Measurements from ENCODE around the gene LACTBL1.
"Not testable (repeated sequence)": the region's sequence is repeated elsewhere in the genome, so short reads cannot be mapped to it uniquely, and the experiment has no call there.

Gene LACTBL1

DNA sequence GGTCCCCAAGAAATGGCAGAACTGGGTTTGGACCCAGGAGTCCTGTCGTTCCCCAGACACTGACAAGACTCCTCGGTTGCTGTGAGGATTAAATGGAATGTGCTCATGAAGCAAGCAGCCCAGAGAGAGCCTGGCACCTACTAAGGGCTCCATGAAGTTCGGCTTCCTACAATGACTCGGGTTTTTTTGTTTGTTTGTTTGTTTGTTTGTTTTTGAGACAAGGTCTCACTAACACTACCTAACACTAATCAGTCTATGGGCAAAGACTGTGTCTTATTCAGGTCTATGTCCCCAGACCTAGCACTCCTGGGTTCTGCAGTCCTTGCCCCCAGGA is 3.4 kb upstream of the LACTBL1 start:
- no peak for DNase-seq

DNA sequence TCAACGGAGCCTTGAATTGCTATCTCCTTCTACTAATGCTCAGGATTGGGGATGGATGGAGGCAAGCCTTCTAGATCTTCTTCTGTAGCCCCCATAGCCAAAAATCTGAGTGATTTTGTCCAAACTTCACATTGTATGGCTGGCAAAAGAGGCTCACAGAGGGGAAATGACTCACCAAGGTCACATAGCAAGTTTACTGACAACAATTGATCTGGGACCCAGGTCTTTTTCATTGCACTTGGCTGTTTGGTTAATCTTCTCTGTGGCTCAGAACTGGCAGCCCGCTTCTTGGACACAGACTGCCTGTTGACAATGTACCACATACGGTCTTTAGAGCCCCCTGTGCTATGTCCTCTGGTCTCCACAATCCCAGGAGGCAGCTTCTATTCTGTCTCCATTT is 3.0 kb upstream of the LACTBL1 start:
- DNase-seq = no peak

- DNase-seq = no peak
Measured at GRCh38 chr1:22971611-22972405, 858 bp downstream of the LACTBL1 start.

DNA sequence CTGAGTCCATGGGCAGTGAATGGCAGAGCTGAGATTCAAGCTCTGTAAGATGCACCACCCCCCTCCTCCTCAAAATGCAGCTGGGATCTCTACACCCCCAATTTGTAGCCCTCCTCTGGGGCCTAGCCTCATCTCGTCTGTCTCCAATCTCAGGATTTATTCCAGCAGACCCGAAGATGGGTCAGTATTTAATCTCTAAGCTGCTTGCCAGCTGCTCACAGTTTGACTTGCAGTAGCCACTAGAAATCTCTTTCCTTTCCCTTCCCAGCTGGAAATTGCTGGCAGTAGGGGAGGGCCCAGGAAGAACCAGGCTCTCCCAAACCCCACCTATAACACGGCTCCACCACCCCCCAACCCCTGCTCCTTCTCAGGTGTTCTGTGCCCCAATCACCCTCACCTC is 1.5 kb downstream of the LACTBL1 start:
- no peak for DNase-seq

GRCh38 chr1:22970096-22970495 is 2.6 kb downstream of the LACTBL1 start:
- no peak for DNase-seq

DNA sequence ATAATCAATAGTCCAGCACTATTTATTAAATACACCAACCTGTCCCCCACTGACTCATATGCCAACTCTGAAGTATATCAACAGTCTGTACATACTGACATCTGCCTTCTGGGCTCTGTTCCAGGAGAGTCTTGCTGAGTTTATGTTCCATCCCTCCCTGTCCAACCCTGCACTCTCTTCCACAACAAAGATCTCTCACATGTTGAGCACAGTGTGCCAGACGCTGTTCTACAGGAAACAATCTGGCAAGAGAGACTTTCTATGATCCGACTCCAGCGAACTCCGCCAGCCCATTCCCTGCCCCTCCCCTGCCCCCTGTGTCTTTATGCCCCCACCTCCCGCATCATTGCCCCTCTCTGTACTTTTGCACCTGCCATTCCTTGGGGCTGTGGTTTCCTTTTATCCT is 3.4 kb downstream of the LACTBL1 start:
- DNase-seq = no peak

- no peak for DNase-seq
Measured at GRCh38 chr1:22967833-22968232, 4.8 kb downstream of the LACTBL1 start.

GRCh38 chr1:22966309-22966708 is 6.4 kb downstream of the LACTBL1 start:
- DNase-seq = no peak

- no peak for DNase-seq
Measured at GRCh38 chr1:22963044-22963677, 9.5 kb downstream of the LACTBL1 start.

DNA sequence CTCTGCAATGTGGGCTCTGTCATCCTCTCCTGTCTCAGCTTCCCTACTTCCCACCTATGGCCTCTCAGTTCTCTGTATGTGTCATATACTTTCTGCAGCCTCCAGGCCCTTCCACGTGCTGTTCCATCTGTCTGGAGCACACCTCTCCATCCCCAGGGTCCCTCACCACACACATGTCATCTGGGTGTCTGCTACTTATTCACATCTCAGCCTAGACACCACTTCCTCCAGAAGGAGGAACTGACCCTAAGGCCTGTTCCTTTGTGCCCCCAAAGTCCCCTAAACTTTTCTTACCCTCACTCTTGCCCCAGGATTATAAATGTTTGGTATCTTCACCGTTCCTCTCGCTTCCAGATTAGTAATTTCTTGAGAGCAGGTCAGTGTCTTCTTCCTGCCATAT is 10.1 kb downstream of the LACTBL1 start:
- DNase-seq = no peak

DNA sequence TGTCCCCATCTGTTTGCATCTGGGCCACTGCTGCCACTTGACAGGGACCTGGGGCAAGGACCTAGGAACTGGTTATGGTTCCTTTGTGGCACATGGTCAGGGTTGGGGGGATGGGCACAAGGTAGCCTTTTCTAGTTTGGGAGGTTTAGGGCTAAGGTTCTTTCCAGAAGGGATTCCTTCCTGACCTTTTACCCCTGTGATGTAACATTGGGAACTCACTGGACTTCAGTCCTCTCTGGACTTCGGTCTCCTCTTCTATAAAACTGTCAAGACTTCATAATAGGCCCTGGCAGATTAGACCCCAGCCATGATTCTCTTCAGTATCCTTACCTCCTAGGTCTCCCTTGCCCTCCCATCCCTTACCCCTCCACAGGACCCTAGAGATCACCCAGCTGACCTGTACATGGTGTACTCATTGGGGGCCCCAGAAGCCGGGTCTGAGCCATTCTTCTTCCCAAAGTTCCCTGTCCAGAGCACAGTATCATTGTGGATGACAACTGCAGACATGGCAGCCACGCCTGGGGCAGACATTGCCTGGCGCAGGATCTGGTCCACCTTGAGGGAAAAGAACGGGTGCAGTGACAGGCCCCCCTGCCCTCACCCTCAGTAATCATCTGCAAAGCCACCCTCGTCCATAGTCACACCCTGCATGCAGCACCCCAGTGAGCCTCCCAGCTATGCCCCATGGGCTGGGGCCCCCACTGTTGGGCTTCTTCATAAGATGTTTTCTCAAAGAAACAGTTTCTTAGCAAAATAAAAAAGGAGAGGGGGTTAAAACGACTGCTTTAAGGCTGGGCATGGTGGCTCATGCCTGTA is 12.9 kb downstream of the LACTBL1 start:
- DNase-seq = no peak

DNA sequence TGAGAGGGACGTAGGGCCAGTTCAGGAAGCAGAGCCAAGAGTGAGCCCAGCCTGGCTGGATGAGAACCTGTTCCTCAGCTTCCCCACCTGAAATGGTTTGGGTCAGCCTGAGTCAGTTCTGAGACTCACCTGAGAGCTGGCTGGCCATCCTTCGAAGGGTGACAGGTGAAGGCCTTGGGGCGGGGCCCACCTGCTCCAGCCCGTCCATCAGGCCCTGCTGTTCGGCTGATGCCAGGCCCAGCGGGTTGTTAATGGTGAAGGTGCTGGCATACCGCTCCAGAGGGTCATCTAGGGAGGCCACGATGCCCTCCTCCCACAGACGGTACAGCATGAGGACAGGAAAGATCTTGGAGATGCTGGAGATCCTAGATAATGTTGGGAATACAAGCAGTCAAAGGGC is 14.1 kb downstream of the LACTBL1 start:
- DNase-seq = no peak

DNA sequence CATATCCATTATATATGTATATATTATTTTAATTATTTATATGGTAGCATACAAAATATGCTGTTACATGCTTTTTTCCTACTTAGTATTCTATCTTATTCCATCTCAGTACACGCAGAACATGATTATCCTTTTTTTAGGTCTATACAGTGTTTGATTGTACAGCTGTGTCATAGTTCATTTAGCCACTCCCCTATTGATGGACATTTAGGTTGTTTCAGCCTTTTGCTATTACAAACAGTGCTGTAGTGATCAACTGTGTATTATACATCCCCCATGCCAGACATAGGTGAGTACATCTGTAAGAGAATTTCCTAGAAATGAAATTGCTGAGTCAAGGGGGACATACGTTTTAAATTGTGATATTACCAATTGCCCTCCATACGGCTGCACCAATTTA is 15.6 kb downstream of the LACTBL1 start:
- no peak for DNase-seq

DNA sequence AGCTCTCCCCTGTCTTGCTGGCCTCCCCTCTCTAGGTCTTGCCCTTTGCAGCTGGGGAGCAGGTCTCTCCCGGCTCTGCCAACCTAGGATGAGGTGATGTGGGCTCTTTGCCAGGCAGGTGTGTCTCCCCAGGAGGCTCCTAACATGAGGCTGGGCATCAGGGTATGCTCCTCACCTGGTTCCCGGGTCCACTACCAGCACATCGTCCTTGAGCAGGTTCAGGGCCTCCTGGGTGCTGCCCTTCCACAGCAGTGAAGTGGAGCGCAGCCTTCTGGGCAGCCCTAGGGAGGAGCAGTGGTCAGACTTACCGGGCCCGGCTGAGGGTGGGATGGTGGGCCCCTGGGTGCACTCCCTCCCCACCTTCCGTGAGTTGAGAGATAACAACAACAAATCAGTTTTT is 17.5 kb downstream of the LACTBL1 start:
- no peak for DNase-seq

- no peak for DNase-seq
Measured at GRCh38 chr1:22953740-22954141, 18.9 kb downstream of the LACTBL1 start.

GRCh38 chr1:22953057-22953739 is 19.5 kb downstream of the LACTBL1 start:
- DNase-seq = no peak

- no peak for DNase-seq
Measured at GRCh38 chr1:22952694-22953056, 20.0 kb downstream of the LACTBL1 start.

DNA sequence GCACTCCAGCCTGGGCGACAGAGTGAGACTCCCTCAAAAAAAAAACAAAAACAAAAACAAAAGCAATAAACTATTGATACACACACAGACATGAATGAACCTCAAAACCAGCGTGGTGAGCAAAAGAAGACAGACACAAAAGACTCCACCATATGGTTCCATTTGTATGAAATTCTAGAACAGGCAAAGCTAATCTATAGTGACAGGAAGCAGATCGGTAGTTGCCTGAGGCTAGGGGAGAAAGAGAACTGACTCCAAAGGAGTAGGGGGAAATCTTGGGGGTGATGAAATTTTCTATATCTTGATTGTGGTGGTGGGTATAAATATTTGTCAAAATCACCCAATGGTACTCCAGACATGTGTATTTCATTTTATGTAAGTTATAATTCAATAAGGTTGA is 20.9 kb downstream of the LACTBL1 start:
- no peak for DNase-seq

DNA sequence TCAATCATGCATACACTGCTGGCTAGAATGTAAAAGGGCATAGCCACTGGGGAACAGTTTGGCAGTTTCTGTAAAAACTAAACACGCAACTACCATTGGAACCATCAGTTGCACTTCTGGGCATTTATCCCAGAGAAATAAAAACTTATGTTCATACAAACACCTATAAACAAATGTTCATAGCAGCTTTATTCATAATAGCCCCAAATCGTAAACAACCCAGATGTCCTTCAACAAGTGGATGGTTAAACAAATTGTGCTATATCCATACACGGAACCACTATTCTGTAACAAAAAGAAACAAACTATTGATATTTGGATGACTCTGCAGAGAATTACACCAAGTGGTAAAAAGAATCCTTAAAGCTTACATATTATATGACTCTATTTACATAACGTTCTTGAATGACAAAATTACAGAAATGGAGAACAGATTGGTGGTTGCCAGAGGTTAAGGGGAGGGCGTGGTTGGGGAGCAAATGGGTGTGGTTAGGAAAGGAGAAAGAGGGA is 22.8 kb downstream of the LACTBL1 start:
- DNase-seq = no peak

DNA sequence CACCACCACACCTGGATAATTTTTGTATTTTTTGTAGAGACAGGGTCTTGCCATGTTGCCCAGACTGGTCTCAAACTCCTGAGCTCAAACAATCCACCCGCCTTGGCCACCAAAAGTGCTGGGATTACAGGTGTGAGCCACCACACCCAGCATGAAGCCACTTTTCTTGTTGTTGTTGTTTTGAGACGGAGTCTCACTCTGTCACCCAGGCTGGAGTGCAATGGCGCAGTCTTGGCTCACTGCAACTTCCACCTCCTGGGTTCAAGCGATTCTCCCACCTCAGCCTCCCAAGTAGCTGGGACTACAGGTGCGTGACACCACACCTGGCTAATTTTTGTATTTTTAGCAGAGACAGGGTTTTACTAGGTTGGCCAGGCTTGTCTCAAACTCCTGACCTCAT is 27.5 kb downstream of the LACTBL1 start:
- not testable (repeated sequence) for DNase-seq

- DNase-seq = no peak
Measured at GRCh38 chr1:22944346-22945055, 28.2 kb downstream of the LACTBL1 start.

DNA sequence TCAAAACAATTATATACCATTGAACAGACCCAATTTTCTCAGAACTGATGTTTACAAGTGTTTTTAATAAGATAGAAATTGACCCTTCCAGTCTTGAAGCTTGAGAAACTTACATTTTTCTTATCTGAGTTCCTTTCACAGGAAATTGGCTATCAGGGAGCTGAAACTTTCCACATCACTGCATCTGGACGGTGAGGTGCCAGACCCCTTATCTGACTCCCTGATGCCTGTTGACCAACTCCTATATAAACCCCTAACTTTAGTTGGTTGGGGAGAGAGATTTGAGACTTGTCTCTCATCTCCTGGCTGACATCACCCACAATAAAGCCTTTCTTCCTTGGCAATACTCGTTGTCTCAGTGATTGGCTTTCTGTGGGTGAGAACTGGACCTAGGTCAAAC is 31.4 kb downstream of the LACTBL1 start:
- no peak for DNase-seq

DNA sequence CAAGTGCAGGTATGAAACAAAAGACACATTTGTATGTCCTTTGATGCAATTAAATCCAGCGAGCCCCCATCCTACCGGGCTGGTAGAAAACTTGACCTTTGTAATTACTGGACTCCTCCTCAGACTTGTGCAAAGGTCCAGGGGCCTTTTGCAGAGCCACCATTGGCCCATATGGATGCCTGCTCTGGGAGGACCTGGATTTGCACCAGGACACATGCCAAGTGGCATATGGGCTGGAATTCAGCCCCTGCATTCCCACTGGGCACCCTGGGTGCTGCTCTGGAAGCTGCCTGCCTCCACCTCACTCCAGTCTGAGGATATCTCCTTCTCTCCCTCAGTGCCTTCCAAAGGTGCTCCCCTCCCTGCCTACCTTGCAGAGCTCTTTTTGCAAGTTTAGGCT is 36.0 kb downstream of the LACTBL1 start:
- DNase-seq = no peak
